DND-41 (cell line): ENCODE results near the gene SHH.

Source experiments
- EZH2 ChIP-seq: IDR thresholded peaks from 3 replicates; pipeline ENCODE4 v1.6.1; 2012; ENCODE audit warnings: borderline replicate concordance, low read depth, mild to moderate bottlenecking, moderate library complexity, low read length, inconsistent platforms; ENCODE audit not compliant: severe bottlenecking
- TF ChIP-seq, protein P1 (sequence below): IDR thresholded peaks from 2 replicates; pipeline ENCODE4 v1.5.1; 2012; ENCODE audit warnings: borderline replicate concordance, low read length, moderate library complexity, mild to moderate bottlenecking; ENCODE audit not compliant: poor library complexity, severe bottlenecking; ENCODE audit errors: extremely low read depth

DNA sequence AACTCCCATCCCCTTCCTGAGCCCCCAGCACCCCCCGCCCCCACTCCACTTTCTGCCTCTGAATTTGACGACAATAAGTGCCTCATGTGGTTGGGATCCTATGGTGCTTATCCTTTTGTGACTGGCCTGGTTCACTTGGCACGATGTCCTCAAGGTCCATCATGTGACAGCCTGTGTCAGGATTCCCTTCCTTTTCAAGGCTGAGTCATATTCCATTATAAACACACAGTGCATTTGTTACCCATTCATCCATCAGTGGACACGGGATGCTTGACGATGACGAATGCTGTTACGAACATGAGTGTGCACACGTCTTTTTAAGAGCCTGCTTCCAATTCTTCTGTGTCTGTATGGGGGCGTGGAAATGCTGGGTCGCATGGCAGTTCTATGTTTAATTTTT lies 26.7 kb downstream of the SHH start:
- TF ChIP-seq EZH2, result no peak
- TF ChIP-seq, protein P1, sequence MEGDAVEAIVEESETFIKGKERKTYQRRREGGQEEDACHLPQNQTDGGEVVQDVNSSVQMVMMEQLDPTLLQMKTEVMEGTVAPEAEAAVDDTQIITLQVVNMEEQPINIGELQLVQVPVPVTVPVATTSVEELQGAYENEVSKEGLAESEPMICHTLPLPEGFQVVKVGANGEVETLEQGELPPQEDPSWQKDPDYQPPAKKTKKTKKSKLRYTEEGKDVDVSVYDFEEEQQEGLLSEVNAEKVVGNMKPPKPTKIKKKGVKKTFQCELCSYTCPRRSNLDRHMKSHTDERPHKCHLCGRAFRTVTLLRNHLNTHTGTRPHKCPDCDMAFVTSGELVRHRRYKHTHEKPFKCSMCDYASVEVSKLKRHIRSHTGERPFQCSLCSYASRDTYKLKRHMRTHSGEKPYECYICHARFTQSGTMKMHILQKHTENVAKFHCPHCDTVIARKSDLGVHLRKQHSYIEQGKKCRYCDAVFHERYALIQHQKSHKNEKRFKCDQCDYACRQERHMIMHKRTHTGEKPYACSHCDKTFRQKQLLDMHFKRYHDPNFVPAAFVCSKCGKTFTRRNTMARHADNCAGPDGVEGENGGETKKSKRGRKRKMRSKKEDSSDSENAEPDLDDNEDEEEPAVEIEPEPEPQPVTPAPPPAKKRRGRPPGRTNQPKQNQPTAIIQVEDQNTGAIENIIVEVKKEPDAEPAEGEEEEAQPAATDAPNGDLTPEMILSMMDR, result no peak
